ENCODE measurements around the gene CNDP2.
A peak's percentile ranks its signal among the peaks of the same experiment; 100 is the strongest.
"Not testable (repeated sequence)": the region's sequence is repeated elsewhere in the genome, so short reads cannot be mapped to it uniquely, and the experiment has no call there.

Gene CNDP2

DNA sequence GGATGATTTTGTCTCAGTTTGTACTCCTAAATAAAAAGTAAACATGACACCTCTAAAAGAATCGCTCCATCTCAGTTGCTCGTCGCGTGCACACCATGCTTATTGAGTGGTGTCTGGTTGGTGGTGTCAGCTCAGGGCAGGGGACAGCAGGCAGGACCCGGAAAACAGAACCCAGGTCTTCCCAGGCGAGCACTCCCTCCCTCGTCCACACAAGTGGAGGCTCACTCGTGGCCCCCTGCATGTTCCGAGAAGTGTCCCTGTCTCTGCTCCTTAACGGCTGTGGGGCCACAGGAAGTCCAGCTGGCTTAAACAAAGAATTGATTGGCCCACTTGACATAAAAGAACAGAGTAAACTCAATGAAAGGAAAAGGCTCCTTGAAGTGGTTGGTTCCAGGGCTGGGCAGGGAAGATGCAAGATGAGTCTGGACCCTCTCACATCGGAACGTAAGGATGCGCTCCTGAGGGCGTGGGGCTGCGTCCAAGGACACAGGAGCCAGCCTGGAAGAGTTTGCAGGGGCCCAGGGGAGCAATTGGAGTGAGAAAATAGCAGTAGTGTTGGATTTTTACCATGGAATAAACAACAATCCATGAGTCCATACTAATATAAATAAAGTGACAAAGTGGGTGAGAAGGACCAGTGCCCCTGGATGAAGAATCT is 25.0 kb downstream of the CNDP2 start:
- H3K4me3 ChIP-seq (ENCODE audit: low read depth, low read length), result no peak overlapping the region
- DNase-seq (ENCODE audit: low read depth), result no peak
- TF ChIP-seq, protein P1, sequence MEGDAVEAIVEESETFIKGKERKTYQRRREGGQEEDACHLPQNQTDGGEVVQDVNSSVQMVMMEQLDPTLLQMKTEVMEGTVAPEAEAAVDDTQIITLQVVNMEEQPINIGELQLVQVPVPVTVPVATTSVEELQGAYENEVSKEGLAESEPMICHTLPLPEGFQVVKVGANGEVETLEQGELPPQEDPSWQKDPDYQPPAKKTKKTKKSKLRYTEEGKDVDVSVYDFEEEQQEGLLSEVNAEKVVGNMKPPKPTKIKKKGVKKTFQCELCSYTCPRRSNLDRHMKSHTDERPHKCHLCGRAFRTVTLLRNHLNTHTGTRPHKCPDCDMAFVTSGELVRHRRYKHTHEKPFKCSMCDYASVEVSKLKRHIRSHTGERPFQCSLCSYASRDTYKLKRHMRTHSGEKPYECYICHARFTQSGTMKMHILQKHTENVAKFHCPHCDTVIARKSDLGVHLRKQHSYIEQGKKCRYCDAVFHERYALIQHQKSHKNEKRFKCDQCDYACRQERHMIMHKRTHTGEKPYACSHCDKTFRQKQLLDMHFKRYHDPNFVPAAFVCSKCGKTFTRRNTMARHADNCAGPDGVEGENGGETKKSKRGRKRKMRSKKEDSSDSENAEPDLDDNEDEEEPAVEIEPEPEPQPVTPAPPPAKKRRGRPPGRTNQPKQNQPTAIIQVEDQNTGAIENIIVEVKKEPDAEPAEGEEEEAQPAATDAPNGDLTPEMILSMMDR (conservative IDR thresholded peaks at IDR 0.05; ENCODE audit: low read depth, low read length), result no peak

DNA sequence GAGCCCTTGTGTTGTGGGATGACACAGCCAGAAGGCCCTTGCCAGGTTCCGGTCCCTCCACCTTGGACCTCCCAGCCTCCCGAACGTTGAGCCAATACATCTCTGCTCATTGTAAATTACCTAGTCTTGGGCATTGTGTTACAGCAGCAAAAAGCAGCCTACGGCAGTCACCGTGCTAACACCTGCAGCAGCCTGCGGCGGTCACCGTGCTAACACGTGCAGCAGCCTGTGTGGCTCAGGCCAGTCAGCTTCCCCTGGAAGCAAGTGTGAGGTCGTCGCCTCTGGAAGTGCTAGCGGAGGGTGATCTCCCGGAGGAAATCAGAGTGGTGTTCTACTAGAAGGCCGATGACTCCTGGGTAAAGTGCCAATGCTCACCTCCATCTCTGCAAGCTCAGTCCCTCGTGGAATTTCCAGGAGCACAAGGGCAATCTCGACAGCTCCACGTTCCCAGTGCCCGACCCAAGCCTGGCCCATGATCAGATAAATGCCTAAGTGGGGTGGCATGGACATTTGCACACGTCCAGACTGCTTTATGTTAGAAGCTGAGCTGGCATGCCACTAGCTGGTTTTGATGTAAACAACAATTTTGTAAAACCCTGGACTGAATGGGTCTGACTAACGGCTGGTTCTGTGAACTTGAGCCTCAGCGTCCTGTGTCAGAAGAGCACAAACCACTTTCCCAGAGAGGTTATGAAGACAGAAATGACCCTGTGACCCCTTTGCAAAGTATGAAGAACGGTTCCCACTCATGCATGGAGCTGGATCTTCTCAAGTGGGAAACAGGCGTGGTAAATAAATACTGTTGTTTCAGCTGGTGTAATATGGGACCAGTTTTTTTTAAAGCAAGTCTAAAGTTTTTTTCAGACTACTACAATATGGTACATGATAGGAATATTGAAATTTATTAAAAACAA is 26.7 kb downstream of the CNDP2 start:
- TF ChIP-seq, protein P1 (conservative IDR thresholded peaks at IDR 0.05; ENCODE audit: low read depth, low read length), result no peak
- no peak overlapping the region for H3K4me3 ChIP-seq (ENCODE audit: low read depth, low read length)
- peak; percentile 25 for DNase-seq (ENCODE audit: low read depth)

DNA sequence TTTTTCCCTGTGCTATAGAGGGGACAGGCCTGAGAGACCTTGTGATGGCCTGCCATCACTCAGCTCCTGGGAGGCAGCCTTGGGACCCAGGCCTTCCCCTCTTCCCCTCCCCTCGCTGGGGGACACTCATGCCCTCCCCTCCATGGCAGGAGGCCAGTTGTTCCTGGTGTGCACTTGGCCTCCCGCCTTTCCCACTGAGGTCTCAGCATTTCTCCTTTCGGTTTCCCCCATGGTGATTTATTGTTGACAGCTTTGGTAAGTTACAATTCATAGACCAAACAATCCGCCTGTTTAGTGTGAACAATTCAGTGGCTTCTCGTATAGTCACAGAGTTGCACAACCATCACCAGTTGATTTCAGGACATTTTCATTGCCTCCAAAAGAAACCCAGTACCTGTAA is 27.9 kb downstream of the CNDP2 start:
- H3K4me3 ChIP-seq (ENCODE audit: low read depth, low read length), result no peak overlapping the region
- TF ChIP-seq, protein P1 (conservative IDR thresholded peaks at IDR 0.05; ENCODE audit: low read depth, low read length), result no peak
- peak; percentile 21 for DNase-seq (ENCODE audit: low read depth)

DNA sequence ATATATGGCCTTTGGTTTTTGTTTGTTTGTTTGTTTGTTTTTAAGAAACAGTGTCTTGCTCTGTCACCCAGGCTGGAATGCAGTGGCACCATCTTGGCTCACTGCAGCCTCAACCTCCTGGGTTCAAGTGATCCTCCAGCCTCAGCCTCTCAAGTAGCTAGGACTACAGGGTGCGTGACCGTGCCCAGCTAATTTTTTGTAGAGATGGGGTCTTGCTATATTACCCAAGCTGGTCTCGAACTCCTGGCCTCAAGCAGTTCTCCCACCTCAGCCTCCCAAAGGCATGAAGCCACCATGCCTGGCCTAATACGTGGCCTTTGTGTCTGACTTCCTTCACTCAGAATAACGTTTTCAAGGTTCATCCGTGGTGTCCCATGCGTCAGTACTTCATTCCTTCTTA is 28.8 kb downstream of the CNDP2 start:
- not testable (repeated sequence) for DNase-seq (ENCODE audit: low read depth); H3K4me3 ChIP-seq (ENCODE audit: low read depth, low read length)

DNA sequence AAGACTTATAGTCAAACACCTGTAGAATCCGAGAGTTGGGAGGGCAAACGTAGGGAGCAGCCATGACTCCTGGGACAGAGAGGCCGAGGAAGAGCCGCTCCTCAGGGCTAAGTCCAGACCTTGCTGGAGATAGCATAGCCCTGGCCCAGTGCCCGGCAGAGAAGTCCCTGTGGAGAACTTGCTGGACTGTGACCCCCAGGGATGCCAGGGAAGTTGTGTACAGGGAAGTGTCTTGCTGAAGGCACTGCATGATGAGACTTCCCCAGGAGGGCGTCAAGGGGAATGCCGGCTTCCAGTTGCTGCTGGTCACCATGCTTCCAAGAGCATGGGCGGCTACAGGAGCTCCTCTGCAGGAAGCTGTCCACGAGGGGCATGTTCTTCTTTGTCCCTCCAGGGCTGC is 29.6 kb downstream of the CNDP2 start:
- DNase-seq (ENCODE audit: low read depth), result no peak
- TF ChIP-seq, protein P1 (conservative IDR thresholded peaks at IDR 0.05; ENCODE audit: low read depth, low read length), result no peak

DNA sequence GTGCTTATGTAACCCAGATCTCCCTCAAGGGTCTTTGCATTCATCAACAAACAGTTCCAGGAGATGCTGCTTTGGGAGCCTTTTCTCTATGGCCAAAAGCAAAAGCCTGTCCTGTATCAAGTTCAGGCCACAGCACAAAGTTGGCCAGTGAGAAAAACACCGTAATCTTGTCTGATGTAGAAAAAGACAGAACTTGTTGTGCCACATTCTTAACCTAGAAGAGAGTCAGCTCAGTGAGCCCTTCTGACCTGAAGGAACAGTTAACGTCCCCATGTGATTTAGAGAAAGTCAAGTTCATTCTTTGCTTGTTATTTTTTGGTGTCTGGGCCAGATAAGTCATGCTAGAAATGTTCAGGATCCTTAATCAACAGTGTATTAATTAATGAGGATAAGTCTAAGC is 30.3 kb downstream of the CNDP2 start:
- TF ChIP-seq, protein P1 (conservative IDR thresholded peaks at IDR 0.05; ENCODE audit: low read depth, low read length), result no peak
- no peak for DNase-seq (ENCODE audit: low read depth)
- no peak overlapping the region for H3K4me3 ChIP-seq (ENCODE audit: low read depth, low read length)

More for the DNA sequence above, 29.6 kb downstream of the CNDP2 start:
- no peak overlapping the region for H3K4me3 ChIP-seq (ENCODE audit: low read depth, low read length)

DNA sequence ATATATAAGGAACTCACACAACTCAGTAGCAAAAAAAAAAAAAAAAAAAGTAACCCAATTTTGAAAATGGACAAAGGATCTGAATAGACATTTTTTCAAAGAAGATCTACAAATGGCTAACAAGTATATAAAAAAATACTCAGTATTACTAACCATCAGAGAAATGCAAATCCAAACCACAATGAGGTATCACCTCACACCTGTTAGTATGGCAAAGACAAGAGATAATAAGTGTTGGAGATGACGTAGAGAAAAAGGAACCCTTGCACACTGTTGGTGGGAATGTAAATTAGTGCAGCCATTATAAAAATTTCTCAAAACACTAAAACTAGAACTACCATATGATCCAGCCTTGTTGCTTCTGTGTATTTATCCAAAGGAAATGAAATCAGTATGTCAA is 32.3 kb downstream of the CNDP2 start:
- TF ChIP-seq, protein P1 (conservative IDR thresholded peaks at IDR 0.05; ENCODE audit: low read depth, low read length), result no peak
- DNase-seq (ENCODE audit: low read depth), result no peak
- H3K4me3 ChIP-seq (ENCODE audit: low read depth, low read length), result no peak overlapping the region

Data from choroid plexus epithelial cell (primary cell).